ENCODE measurements around the gene JMJD7.

JMJD7 gene

GRCh38 chr15:41868321-41868720 lies 40.4 kb downstream of the JMJD7 start:
- DNase-seq: no peak

- DNase-seq: no peak
Observed at GRCh38 chr15:41869770-41870688, 42.1 kb downstream of the JMJD7 start.

- peak; percentile 49 to 62 for DNase-seq
Observed at GRCh38 chr15:41870689-41871081, 42.8 kb downstream of the JMJD7 start.

- no peak for DNase-seq
Observed at GRCh38 chr15:41871175-41871905, 43.4 kb downstream of the JMJD7 start.

- DNase-seq: no peak
Observed at GRCh38 chr15:41872166-41872747, 44.4 kb downstream of the JMJD7 start.

- DNase-seq: no peak
Observed at GRCh38 chr15:41873711-41874110, 45.8 kb downstream of the JMJD7 start.

- DNase-seq: no peak
Observed at GRCh38 chr15:41874736-41875135, 46.8 kb downstream of the JMJD7 start.

- DNase-seq: no peak
Observed at GRCh38 chr15:41876007-41876406, 48.1 kb downstream of the JMJD7 start.

GRCh38 chr15:41876689-41877088 lies 48.8 kb downstream of the JMJD7 start:
- DNase-seq: no peak

- DNase-seq: no peak
Observed at GRCh38 chr15:41877631-41878354, 49.9 kb downstream of the JMJD7 start.

GRCh38 chr15:41878355-41878699 lies 50.4 kb downstream of the JMJD7 start:
- DNase-seq: no peak

- DNase-seq: no peak
Observed at GRCh38 chr15:41879321-41879845, 51.5 kb downstream of the JMJD7 start.

GRCh38 chr15:41880156-41880877 lies 52.4 kb downstream of the JMJD7 start:
- DNase-seq: no peak

- no peak for DNase-seq
Observed at GRCh38 chr15:41881086-41881485, 53.2 kb downstream of the JMJD7 start.

- DNase-seq: no peak
Observed at GRCh38 chr15:41881550-41881919, 53.6 kb downstream of the JMJD7 start.

GRCh38 chr15:41881920-41882688 lies 54.2 kb downstream of the JMJD7 start:
- DNase-seq: peak in 1 of 2 donors; percentile 20

- DNase-seq: no peak
Observed at GRCh38 chr15:41882689-41883483, 55.0 kb downstream of the JMJD7 start.

GRCh38 chr15:41883484-41883825 lies 55.6 kb downstream of the JMJD7 start:
- no peak for DNase-seq

- no peak for DNase-seq
Observed at GRCh38 chr15:41884458-41884857, 56.6 kb downstream of the JMJD7 start.

GRCh38 chr15:41885321-41885720 lies 57.4 kb downstream of the JMJD7 start:
- DNase-seq: no peak

- no peak for DNase-seq
Observed at GRCh38 chr15:41885841-41886240, 57.9 kb downstream of the JMJD7 start.

All from stimulated activated CD4-positive, alpha-beta T cell treated with anti-CD3 and anti-CD28 coated beads, Interleukin-2, amount 100 ng/mL, for 24 hours (primary cell).